ENCODE measurements around the gene MVK.

MVK gene

DNA sequence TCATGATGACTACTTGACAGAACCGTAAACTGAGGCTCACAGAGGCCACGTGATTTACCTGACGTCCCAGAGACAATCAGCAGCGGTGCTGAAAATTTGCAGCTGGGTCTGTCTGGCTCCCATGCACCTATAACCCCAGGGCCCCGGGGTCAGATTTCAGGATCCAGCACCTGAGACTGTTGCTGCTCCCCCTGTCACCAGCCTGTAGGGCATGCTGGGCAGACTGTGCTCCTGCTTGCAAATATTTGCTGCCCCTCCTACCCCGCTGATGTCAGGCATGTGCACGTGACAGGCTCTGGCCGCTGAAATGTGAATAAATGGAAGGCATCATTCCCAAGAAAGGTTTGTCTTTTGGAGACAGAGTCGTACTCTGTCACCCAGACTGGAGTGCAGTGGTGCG lies 6.3 kb upstream of the MVK start:
- no peak for DNase-seq

- DNase-seq: no peak
Measured at GRCh38 chr12:109567967-109568366, 5.6 kb upstream of the MVK start.

DNA sequence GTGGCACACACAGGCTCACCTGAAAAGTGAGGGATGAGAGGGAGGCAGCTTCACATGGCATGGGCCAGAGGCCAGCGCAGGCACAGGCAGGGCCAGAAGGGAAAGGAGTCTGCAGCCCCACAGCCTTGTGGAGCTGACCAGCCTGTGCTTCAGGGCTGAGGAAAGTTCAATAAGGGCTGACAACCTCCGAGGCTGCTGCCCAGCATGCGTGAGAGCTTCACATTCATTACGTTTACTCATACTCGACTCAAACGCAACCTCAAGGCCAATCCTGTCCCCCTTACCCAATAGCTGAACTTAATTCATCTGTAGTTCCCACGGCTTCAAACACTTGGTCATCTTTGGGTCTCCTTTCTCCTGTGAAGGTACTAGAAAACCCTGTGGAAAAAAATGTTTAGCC lies 5.1 kb upstream of the MVK start:
- DNase-seq: no peak

GRCh38 chr12:109571773-109572505 lies 1.7 kb upstream of the MVK start:
- no peak for DNase-seq

GRCh38 chr12:109572506-109572845 lies 1.1 kb upstream of the MVK start:
- DNase-seq: no peak

DNA sequence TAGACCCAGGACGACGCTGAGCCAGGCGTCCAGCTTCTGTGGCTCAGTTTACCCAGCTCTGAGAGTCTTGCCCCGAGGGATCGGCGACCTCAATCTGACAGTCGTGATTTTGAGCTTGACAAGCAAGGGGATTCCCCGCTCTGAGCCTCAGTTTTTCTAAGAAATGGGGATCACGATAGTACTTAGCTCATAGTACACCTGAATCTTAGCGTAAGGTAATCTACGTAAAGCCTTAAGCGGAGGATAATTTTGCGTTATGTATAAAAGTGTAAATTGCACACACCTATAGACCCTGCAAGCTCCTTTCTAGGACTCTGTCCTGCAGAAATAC lies 285 bp downstream of the MVK start:
- no peak for DNase-seq

- no peak for DNase-seq
Measured at GRCh38 chr12:109575683-109576082, 2.1 kb downstream of the MVK start.

GRCh38 chr12:109577311-109577710 lies 3.7 kb downstream of the MVK start:
- no peak for DNase-seq

- DNase-seq: no peak
Measured at GRCh38 chr12:109578330-109578927, 4.8 kb downstream of the MVK start.

DNA sequence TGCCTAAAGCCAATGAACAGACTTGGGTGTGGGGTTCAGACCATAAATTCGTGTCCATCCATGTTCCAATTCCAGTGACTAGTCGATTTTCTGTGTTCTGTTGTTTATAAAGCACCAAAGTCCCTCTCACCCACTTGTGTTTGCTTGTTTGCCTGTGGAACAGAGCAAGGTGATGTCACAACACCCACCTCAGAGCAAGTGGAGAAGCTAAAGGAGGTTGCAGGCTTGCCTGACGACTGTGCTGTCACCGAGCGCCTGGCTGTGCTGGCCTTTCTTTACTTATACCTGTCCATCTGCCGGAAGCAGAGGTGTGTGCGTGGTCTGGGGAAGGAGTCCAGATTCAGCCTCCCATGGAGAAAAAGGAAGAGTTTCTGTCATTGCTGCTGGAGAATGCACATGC lies 6.0 kb downstream of the MVK start:
- no peak for DNase-seq

GRCh38 chr12:109580272-109580671 lies 6.7 kb downstream of the MVK start:
- DNase-seq: no peak

- no peak for DNase-seq
Measured at GRCh38 chr12:109580684-109581333, 7.2 kb downstream of the MVK start.

- DNase-seq: no peak
Measured at GRCh38 chr12:109581334-109581691, 7.7 kb downstream of the MVK start.

GRCh38 chr12:109581856-109582255 lies 8.3 kb downstream of the MVK start:
- no peak for DNase-seq

DNA sequence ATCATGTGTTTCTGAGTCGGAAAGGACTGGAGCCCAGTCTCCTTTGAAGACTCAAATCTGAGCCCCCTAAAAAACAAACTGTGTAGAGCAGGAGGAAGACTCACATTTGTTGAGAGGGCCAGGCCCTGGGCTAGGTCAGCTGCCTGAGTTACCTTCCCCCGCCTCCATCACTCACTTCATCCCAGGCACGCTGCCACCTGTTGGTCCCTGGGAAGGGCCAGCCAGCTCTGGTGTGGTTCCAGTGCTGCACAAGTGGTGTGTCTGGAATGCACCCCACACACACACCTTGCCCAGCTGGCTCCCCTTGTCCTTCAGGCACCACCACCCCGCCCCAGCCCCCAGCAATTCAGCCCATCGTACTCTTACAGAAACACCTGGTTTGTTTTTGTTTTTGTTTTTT lies 9.0 kb downstream of the MVK start:
- DNase-seq: no peak

- no peak for DNase-seq
Measured at GRCh38 chr12:109583733-109584132, 10.1 kb downstream of the MVK start.

DNA sequence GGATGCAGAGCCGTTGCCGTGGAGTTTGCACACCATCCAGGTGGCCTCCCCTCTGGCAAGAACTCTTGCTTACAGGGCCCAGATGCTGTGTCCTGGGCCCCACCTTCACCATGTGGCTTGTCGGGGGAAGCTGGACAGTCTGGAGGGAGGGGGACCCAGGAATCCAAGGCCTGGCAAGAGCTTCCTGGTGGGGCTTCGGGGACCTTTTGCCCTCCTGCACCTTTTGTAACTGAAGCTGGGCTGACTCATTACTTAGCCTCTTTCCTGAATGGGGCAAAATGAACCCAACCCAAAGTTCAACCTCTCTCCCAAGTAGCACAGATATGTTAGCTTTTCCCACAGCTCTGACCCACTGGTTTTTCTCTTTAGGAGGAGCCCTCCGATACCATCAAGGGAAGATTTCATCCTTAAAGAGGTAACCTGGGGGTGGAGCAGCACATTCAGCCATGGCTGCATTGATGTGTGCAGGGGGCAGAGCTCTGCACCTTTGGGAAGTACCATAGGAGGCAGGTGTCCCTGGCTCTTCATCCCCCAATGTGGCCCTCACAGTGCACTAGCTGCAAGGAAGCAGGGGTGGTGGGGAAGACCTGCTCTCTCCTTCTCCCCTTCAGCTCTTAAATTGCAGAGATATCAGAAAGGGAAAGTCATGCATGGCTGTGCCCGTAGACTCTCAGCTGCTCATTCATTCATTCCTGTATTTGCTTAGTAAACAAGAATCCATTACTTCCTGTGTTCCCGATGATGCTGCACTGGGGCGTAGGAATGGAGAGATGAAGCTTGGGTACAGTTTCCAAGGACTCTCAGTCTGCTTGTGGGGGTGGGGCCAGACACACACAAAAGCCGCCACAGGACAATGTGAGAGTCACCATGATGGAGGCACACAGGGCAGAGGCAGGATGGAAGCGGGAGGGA lies 13.0 kb downstream of the MVK start:
- no peak for DNase-seq

DNA sequence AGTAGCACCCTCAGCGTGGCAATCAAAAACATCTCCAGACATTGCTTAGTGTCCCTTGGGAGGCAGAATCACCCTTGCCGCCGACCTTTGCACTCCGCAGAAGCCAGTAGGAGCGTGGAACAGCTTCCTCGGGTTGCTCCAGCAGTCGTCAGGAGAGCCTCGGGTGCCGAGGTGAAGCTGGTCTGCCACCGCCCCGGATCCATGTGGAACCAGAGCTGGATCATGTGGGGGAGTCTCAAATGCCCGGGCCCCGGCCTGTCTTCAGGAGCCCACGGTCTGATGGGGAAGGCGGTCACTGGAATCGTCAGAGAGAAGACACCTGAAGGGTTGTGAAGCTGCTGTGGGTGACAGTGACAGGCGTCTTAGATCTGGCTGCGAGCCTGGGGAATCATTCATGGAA lies 14.3 kb downstream of the MVK start:
- DNase-seq: no peak

DNA sequence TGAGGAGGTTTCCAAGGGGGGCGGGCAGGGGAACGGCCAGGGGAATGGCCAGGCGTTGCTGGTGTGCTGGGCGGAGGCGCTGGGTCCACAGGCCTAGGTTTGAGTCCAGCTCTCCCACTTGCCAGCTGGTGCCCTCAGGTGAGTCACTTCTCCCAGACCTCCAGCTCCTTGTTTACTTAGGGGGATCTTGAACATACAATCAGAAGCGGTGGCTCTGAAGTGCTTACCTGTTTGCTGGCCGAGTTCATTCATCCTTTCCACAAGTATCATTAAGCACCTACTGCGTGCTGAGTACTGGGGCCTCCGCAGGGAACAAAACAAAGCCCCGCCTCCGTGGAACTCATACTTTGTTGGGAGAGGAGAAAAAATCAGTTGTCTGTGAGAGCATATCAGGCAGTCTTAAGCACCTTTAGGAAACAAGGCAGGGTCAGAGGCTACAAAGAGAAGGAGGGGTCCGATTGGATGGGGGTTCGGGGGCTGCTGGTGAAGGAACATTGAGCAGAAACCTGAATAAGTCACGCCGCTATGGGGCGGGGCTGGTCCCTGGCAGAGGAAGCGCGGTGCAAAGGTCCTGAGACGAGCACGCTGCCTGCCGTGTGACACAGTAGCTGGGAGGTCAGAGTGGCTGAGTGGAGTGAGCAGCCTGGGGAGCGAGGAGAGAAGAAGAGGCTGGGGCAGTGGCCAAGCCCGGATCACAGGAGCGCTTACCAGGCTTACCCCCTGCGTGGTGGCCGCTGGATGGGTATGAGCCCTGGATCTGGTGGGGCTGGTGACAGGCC lies 15.1 kb downstream of the MVK start:
- DNase-seq: no peak

GRCh38 chr12:109589240-109589590 lies 15.6 kb downstream of the MVK start:
- DNase-seq: no peak

DNA sequence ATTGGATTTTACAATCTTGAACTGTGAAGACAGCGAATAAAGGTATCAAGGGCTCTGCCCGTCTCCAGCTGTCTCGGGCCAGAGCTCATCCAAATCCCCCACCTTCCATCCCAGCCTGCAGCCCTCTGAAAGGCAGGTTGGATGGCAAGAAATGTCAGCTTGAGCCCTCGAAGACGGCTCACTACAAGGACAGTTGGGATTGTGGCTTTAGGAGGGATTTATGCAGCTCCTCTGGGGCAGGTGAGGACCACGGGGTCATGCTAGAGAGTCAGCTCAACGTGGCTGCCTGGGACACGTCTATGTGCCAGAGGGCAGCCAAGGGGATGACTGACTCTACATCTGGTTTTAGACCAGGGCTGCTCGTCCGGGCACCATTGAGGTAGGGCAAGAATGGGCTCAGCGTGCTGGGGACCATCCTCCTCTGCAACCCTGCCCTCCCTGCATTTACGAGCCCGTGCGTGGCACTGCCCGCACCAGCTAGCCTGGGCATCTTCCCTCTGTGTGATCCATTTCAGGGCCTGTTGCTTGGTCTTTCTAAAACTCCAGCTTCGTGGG lies 16.2 kb downstream of the MVK start:
- DNase-seq: no peak

DNA sequence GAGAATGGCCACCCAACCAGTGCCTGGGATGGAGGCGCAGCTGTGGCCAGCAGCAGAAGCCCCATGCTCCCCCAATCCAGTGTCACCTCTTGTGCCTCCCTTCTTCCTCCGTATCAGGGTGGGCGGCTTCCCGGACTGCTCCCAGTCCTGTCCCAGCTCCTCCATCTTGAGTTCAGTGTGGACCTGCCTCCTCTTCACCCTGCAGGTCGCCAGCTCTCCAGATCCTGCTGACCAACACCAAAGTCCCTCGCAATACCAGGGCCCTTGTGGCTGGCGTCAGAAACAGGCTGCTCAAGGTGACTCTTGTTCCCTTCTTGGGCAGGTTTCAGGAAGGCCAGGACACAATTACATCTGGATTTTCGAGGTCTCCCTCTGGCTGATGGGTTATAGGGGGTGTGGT lies 17.0 kb downstream of the MVK start:
- DNase-seq: no peak
